ENCODE measurements around the gene PTPRE.

DNA sequence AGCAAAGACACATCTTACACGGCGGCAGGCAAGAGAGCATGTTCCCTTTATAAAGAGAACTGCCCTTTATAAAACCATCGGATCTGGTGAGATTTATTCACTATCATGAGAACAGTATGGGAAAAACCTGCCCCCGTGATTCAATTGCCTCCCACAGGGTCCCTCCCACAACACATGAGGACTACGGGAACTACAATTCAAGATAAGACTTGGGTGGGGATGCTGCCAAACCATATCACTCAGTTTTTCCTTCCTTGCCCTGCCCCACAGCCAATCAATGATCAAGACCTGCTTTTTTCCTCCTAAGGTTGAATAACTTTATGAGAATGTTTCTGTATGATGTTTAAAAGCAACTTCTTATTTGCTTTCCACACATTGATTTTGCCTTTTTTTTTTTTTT is 3.1 kb upstream of the PTPRE start:
- TF ChIP-seq EZH2 (IDR thresholded peaks at IDR 0.05; ENCODE audit: low read length), result no peak
- TF ChIP-seq, protein P1, sequence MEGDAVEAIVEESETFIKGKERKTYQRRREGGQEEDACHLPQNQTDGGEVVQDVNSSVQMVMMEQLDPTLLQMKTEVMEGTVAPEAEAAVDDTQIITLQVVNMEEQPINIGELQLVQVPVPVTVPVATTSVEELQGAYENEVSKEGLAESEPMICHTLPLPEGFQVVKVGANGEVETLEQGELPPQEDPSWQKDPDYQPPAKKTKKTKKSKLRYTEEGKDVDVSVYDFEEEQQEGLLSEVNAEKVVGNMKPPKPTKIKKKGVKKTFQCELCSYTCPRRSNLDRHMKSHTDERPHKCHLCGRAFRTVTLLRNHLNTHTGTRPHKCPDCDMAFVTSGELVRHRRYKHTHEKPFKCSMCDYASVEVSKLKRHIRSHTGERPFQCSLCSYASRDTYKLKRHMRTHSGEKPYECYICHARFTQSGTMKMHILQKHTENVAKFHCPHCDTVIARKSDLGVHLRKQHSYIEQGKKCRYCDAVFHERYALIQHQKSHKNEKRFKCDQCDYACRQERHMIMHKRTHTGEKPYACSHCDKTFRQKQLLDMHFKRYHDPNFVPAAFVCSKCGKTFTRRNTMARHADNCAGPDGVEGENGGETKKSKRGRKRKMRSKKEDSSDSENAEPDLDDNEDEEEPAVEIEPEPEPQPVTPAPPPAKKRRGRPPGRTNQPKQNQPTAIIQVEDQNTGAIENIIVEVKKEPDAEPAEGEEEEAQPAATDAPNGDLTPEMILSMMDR (optimal IDR thresholded peaks at IDR 0.05 in 1 of 3, IDR thresholded peaks at IDR 0.05 in 1 of 3, conservative IDR thresholded peaks at IDR 0.05 in 1 of 3; ENCODE audit: extremely low read depth in 1 of 3, insufficient read depth in 2 of 3, low read length in 3 of 3), result no peak

Measured in keratinocyte (primary cell).